PC-3 (cell line): ENCODE measurements around the gene E2F2. TPM values are rescaled to one million over a fixed set of nuclear protein-coding genes. Genes with fewer than 3 reads are reported as not detected.
"Not testable (repeated sequence)": the region's sequence is repeated elsewhere in the genome, so short reads cannot be mapped to it uniquely, and the experiment has no call there.

Experiments used
- ATAC-seq: fragments of 200-7000 bp; cut with Tn5 transposase; 2 replicates; pipeline ENCODE4 v1.9.1; 2020; ENCODE audit warnings: mild to moderate bottlenecking, moderate library complexity
- BruUV-seq: library from RNA; stranded (reverse); fragments of 400-500 nt; replicated peaks from 2 replicates; lab custom pipeline; 2021; lab: Mats Ljungman, UMichigan
- CTCF ChIA-PET: fragments of 300-600 bp; sonication (Branson Sonifier 250); formaldehyde crosslinking; loops from one replicate; lab custom pipeline; 2022; ENCODE audit warnings: antibody characterized with exemption; lab: Charles Lee
- POLR2A ChIA-PET: fragments of 300-600 bp; sonication (Branson Sonifier 250); formaldehyde crosslinking; loops from one replicate; lab custom pipeline; 2022; ENCODE audit warnings: antibody characterized with exemption; ENCODE audit not compliant: unreplicated experiment; lab: Charles Lee
- DNase-seq: peaks from one replicate; pipeline ENCODE4 v3.0.0-alpha.2; 2015
- H2AFZ ChIP-seq: fragments of 300-600 bp; sonication (generic); 2 replicates; pipeline ENCODE4 v1.6.0; 2016; ENCODE audit warnings: antibody characterized with exemption, low read length
- H3F3A ChIP-seq: fragments of 300-600 bp; sonication (generic); one replicate; pipeline ENCODE4 v1.6.0; 2017; ENCODE audit warnings: antibody characterized with exemption, low read length, control low read depth, mild to moderate bottlenecking; ENCODE audit not compliant: unreplicated experiment
- H3K27ac ChIP-seq: fragments of 300-600 bp; sonication (generic); 2 replicates; pipeline ENCODE4 v1.5.1; 2016; ENCODE audit warnings: mild to moderate bottlenecking, low read length
- H3K27me3 ChIP-seq: fragments of 300-600 bp; sonication (generic); 2 replicates; pipeline ENCODE4 v1.6.1; 2016; ENCODE audit warnings: low read length, mixed read lengths
- H3K36me3 ChIP-seq: fragments of 300-600 bp; sonication (generic); 2 replicates; pipeline ENCODE4 v1.6.1; 2016; ENCODE audit warnings: low read depth, mixed run types, low read length, mixed read lengths
- H3K4me1 ChIP-seq: fragments of 300-600 bp; sonication (generic); 2 replicates; pipeline ENCODE4 v1.5.1; 2016; ENCODE audit warnings: low read length; ENCODE audit not compliant: insufficient read depth
- H3K4me2 ChIP-seq: fragments of 300-600 bp; sonication (generic); 2 replicates; pipeline ENCODE4 v1.6.0; 2016; ENCODE audit warnings: low read length
- H3K4me3 ChIP-seq: fragments of 300-600 bp; sonication (generic); 2 replicates; pipeline ENCODE4 v1.5.1; 2016; ENCODE audit warnings: mild to moderate bottlenecking, low read length, mixed read lengths
- H3K79me2 ChIP-seq: fragments of 300-600 bp; sonication (generic); 2 replicates; pipeline ENCODE4 v1.6.1; 2017; ENCODE audit warnings: low read length, mixed read lengths
- H3K9ac ChIP-seq: fragments of 300-600 bp; sonication (generic); 2 replicates; pipeline ENCODE4 v1.6.0; 2016; ENCODE audit warnings: mild to moderate bottlenecking, low read length
- H3K9me2 ChIP-seq: fragments of 300-600 bp; sonication (generic); replicated peaks from 2 replicates; pipeline ENCODE4 v1.6.1; 2016; ENCODE audit warnings: mixed run types, low read length, mixed read lengths
- H3K9me3 ChIP-seq: fragments of 300-600 bp; sonication (generic); 2 replicates; pipeline ENCODE4 v1.6.1; 2016; ENCODE audit warnings: low read length, mixed read lengths
- H4K20me1 ChIP-seq: fragments of 300-600 bp; sonication (generic); 2 replicates; pipeline ENCODE4 v1.6.1; 2016; ENCODE audit warnings: low read length, mixed read lengths
- EZH2 ChIP-seq: fragments of 300-600 bp; sonication (generic); IDR thresholded peaks from one replicate; pipeline ENCODE4 v1.6.1; 2017; ENCODE audit warnings: antibody characterized with exemption, mild to moderate bottlenecking, low read length; ENCODE audit not compliant: unreplicated experiment
- EZH2phosphoT487 ChIP-seq: fragments of 300-600 bp; sonication (generic); IDR thresholded peaks from 2 replicates; pipeline ENCODE4 v1.6.1; 2018; ENCODE audit warnings: mild to moderate bottlenecking, antibody characterized with exemption, low read length, borderline replicate concordance
- intact Hi-C: fragments of 100-400 bp; cut with micrococcal nuclease; formaldehyde crosslinking; loops from 2 replicates; pipeline ENCODE4 v1.9.0; 2023
- total RNA-seq: library from RNA; depleted of rRNA; stranded (reverse); fragments of >200 nt; gene quantifications from 2 replicates; pipeline ENCODE4 v1.2.3, GENCODE V29; 2014
- TF ChIP-seq, protein P1 (sequence below): fragments of 300-600 bp; sonication (generic); conservative IDR thresholded peaks from 2 replicates; pipeline ENCODE4 v1.5.1; 2017; ENCODE audit warnings: antibody characterized with exemption, low read depth, mild to moderate bottlenecking, low read length

The E2F2 gene
- total RNA-seq, 1 experiment from 2014 or later: 7.0 TPM

DNA sequence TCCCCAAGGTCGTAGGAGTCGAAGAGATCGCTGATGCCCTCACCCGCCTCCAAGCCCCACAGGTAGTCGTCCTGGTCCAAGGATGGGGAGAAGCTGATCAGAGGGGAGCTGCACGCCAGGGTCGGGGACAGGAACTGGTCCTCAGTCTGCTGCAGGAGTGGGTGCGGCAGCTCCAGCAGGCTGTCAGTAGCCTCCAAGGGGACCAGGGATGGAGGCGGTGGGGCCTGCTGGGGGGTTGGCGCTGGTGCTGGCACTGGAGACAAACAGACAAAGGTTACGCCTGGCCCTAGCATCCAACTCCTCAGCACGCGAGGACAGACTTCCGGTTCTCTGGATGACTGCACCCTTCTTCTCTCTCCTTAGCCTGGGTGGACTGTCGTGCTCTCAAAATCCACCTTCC, 21.1 kb downstream of the E2F2 start:
- Histone ChIP-seq H3K27me3 (no peaks in the 10 kb centered on the region), H3K27ac (no peak overlapping the region), H3K9ac (no peak overlapping the region), H3K4me1 (no peaks in the 10 kb centered on the region), H3K9me2 (no peaks in the 10 kb centered on the region), H3K79me2 (no peaks in the 10 kb centered on the region), H2AFZ (no peak overlapping the region), H3K36me3 (no peaks in the 10 kb centered on the region), H3K9me3 (no peaks in the 10 kb centered on the region), H4K20me1 (no peaks in the 10 kb centered on the region), H3K4me3 (no peak overlapping the region), H3K4me2 (no peak overlapping the region), H3F3A (no peaks in the 10 kb centered on the region)
- BruUV-seq: no TSS peak
- ChIA-PET POLR2A (no interaction called here), CTCF (no interaction called here)
- DNase-seq (no peak), ATAC-seq (no peak)
- TF ChIP-seq EZH2: no peak
- TF ChIP-seq, protein P1, sequence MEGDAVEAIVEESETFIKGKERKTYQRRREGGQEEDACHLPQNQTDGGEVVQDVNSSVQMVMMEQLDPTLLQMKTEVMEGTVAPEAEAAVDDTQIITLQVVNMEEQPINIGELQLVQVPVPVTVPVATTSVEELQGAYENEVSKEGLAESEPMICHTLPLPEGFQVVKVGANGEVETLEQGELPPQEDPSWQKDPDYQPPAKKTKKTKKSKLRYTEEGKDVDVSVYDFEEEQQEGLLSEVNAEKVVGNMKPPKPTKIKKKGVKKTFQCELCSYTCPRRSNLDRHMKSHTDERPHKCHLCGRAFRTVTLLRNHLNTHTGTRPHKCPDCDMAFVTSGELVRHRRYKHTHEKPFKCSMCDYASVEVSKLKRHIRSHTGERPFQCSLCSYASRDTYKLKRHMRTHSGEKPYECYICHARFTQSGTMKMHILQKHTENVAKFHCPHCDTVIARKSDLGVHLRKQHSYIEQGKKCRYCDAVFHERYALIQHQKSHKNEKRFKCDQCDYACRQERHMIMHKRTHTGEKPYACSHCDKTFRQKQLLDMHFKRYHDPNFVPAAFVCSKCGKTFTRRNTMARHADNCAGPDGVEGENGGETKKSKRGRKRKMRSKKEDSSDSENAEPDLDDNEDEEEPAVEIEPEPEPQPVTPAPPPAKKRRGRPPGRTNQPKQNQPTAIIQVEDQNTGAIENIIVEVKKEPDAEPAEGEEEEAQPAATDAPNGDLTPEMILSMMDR: no peak
- TF ChIP-seq EZH2phosphoT487: no peak
- intact Hi-C loops: no loop called here

DNA sequence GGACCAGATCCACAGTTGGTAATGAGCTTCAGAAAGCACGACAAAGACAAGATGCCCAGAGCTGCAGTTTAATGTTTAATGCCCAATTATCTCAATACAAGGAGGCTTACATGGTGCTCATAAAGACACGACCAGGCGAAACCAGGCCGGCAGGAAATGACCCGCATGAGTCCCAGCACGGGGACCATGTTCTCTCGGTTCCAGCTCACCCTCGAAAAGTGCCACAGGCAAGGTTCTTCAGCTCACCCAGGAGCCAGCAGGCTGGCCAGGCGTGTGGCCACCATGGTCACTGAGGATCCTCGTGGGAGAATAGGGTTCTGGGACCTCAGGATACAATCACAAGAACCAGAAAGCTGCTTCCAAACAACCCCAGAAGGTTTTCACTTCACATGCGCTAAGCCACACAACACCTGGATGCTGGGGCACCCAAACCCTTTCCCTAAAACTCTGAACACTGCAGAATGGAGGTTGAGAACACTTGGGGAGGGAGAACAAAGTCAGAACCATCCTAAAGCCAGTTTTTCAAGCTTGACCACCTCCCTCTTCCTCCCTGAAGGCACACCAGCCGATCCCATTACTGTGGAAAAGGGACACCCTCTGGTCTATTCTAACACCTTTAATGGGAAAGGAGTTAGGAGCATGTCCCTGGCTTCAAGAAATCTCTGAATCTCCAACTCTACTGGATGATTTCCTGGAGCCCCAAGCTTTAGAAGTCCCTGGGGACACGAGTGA, 24.5 kb downstream of the E2F2 start:
- BruUV-seq: no TSS peak
- Histone ChIP-seq H3K4me2 (no peak overlapping the region), H2AFZ (no peak overlapping the region), H3K36me3 (no peaks in the 10 kb centered on the region), H3K9me3 (no peaks in the 10 kb centered on the region), H3K4me1 (no peaks in the 10 kb centered on the region), H3K27me3 (no peaks in the 10 kb centered on the region), H3K4me3 (no peak overlapping the region), H3F3A (no peaks in the 10 kb centered on the region), H3K9me2 (no peaks in the 10 kb centered on the region), H4K20me1 (no peaks in the 10 kb centered on the region), H3K9ac (no peak overlapping the region), H3K27ac (no peak overlapping the region), H3K79me2 (no peaks in the 10 kb centered on the region)
- TF ChIP-seq EZH2phosphoT487: no peak
- TF ChIP-seq, protein P1: no peak
- CTCF ChIA-PET: no interaction called here
- intact Hi-C loops: no loop called here
- POLR2A ChIA-PET: no interaction called here
- no peak for ATAC-seq
- no peak for DNase-seq

DNA sequence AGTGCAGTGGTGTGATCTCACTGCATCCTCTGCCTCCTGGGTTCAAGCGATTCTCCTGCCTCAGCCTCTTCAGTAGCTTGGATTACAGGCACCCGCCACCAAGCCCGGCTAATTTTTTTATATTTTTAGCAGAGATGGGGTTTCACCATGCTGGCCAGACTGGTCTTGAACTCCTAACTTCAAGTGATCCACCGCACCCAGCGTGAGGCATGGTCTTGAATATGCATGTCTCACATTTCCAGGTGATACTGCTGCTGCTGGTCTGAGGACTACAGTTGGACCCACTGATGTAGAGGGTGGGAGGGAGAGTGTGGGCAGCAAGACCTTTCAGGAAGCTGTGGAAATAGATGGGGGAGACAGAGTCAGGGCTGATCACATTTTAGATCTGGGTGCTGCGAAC, 25.2 kb downstream of the E2F2 start:
- TF ChIP-seq EZH2phosphoT487: no peak
- no peak for TF ChIP-seq EZH2
- TF ChIP-seq, protein P1: no peak
- Histone ChIP-seq H2AFZ (no peak overlapping the region), H3K79me2 (no peaks in the 10 kb centered on the region), H3K9ac (no peak overlapping the region), H4K20me1 (no peaks in the 10 kb centered on the region), H3K4me1 (no peaks in the 10 kb centered on the region), H3K36me3 (no peaks in the 10 kb centered on the region), H3K4me3 (no peak overlapping the region), H3K9me2 (no peaks in the 10 kb centered on the region), H3K9me3 (no peaks in the 10 kb centered on the region), H3K27me3 (no peaks in the 10 kb centered on the region), H3F3A (no peaks in the 10 kb centered on the region), H3K4me2 (no peak overlapping the region), H3K27ac (no peak overlapping the region)
- no peak for ATAC-seq
- ChIA-PET POLR2A (no interaction called here), CTCF (no interaction called here)
- DNase-seq: no peak
- BruUV-seq: no TSS peak
- intact Hi-C loops: no loop called here

DNA sequence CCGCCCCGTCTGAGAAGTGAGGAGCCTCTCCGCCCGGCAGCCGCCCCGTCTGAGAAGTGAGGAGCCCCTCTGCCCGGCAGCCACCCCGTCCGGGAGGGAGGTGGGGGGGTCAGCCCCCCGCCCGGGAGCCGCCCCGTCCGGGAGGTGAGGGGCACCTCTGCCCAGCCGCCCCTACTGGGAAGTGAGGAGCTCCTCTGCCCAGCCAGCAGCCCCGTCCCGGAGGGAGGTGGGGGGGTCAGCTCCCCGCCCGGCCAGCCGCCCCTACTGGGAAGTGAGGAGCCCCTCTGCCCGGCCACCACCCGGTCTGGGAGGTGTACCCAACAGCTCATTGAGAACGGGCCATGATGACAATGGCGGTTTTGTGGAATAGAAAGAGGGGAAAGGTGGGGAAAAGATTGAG, 26.9 kb downstream of the E2F2 start:
- H3K9ac ChIP-seq, ATAC-seq, H3K4me1 ChIP-seq, H3K4me3 ChIP-seq, BruUV-seq, intact Hi-C loops, H2AFZ ChIP-seq, DNase-seq, H3K9me3 ChIP-seq, POLR2A ChIA-PET, H3K27ac ChIP-seq, H3K9me2 ChIP-seq, CTCF ChIA-PET, H3K36me3 ChIP-seq, H3K4me2 ChIP-seq, H4K20me1 ChIP-seq, H3K79me2 ChIP-seq, H3F3A ChIP-seq, H3K27me3 ChIP-seq: not testable (repeated sequence)
